Renal cortex interstitium (tissue), 11 donors: ENCODE data around the gene CERK. TPM values are rescaled to one million over a fixed set of nuclear protein-coding genes. Genes with fewer than 3 reads are reported as not detected.
"Not testable (repeated sequence)": the region's sequence is repeated elsewhere in the genome, so short reads cannot be mapped to it uniquely, and the experiment has no call there.

ENCODE experiments used
- DNase-seq, 11 donors: peaks; one replicate each; pipeline ENCODE4 v3.0.0-alpha.2; 2013; ENCODE audit warnings: low read depth in 9 of 11, low spot score in 4 of 11; ENCODE audit errors: extremely low read depth in 1 of 11
- polyA plus RNA-seq, 3 donors: library from polyadenylated mRNA; unstranded; fragments of 120-200 nt; gene quantifications; one replicate each; pipeline ENCODE4 v1.2.1, GENCODE V29; 2013; ENCODE audit not compliant: insufficient read length in 3 of 3

The CERK gene
- polyA plus RNA-seq, 3 donors: 47.2 to 56.6 (median 51.0) TPM

DNA sequence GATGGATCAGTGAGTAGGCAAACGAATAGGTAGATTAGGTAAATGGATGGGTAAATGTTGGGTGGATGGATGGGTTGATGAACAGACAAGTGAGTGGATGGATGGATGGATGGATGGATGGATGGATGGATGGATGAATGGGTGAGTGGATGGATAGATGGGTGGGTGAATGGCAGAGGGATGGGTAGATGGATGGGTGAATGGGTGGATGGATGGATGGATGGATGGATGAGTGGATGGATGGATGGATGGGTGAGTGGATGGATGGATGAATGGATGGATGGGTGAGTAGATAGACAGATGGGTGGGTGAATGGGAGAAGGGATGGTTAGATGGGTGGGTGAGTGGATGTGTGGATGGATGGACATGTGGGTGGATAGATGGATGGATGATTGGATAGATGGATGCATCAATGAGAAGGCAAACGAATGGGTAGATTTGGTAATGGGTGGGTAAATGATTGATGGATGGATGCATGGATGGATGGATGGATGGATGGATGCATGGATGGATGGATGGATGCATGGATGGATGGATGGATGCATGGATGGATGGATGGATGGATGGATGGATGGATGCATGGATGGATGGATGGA is 89.7 kb downstream of the CERK start:
- not testable (repeated sequence) for DNase-seq

GRCh38 chr22:46646531-46647215 is 91.4 kb downstream of the CERK start:
- no peak for DNase-seq

DNA sequence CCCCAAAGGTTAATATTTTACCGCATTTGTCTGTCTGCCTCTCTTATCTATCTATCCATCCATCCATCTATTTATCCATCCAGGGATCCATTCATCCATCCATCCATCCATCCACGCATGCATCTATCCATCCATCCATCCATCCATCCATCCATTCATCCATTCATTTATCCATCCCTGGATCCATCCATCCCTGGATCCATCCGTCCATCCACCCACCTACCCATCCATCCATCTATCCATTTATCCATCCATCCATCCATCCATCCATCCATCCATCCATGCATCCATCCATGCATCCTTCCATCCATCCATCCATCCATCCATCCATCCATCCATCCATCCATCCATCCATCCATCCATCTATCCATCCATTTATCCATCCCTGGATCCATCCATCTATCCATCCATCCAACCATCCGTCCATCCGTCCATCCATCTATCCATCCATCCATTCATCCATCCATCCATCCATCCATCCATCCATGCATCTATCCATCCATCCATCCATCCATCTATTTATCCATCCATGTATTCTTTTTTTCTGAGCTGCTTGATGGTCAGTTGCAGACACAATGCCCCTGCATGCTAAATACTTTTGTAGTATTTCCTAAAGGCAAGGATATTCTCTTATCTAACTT is 95.1 kb downstream of the CERK start:
- DNase-seq: not testable (repeated sequence)

DNA sequence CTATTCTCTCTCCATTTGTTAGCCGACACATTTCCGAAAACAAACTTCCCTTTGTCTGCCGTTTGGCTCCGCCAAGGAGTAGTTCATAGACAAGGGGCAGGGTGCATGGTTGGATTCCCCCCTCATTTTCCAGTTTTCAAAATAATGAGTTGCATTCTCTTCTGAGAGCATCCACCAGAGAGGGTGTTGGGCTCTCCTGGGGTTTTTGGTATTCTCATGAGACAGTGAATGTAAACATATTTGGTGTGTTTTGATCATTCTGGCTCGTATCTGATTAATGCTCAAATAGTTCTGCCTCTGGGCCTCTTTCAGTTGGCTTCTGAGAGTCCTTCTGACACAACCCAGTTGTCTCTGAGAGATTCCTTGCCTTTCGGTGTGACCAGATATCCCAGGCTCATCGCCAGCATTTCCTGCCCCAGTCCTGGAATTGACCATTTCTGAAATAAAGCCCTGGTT is 96.2 kb downstream of the CERK start:
- DNase-seq: no peak

GRCh38 chr22:46640293-46641055 is 97.6 kb downstream of the CERK start:
- DNase-seq: no peak

- no peak for DNase-seq
These were observed 98.2 kb downstream of the CERK start for GRCh38 chr22:46639843-46640242.

- no peak for DNase-seq
These were observed 99.2 kb downstream of the CERK start for GRCh38 chr22:46638601-46639431.

- no peak for DNase-seq
These were observed 100.1 kb downstream of the CERK start for GRCh38 chr22:46637711-46638600.

GRCh38 chr22:46636221-46637002 is 101.6 kb downstream of the CERK start:
- no peak for DNase-seq

DNA sequence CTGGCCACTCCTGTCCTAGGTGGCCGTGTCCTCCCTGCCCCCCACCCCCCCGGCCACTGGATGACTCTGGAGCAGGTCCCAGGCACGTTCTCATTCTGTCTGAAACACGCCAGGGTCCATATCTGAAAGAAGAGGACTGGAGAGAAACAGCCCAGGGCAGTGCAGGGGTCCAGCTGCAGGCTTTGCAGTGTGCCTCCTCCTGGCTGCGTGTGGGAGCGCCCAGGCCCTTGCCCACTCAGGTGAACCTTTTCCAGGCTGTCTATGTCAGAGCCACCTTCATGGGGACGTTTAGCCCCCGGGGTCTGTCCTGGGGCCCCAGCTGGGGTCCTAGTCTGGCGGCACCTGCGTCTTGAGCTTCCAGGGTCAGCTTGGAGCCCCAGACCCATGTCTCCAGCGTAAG is 102.3 kb downstream of the CERK start:
- DNase-seq: no peak

DNA sequence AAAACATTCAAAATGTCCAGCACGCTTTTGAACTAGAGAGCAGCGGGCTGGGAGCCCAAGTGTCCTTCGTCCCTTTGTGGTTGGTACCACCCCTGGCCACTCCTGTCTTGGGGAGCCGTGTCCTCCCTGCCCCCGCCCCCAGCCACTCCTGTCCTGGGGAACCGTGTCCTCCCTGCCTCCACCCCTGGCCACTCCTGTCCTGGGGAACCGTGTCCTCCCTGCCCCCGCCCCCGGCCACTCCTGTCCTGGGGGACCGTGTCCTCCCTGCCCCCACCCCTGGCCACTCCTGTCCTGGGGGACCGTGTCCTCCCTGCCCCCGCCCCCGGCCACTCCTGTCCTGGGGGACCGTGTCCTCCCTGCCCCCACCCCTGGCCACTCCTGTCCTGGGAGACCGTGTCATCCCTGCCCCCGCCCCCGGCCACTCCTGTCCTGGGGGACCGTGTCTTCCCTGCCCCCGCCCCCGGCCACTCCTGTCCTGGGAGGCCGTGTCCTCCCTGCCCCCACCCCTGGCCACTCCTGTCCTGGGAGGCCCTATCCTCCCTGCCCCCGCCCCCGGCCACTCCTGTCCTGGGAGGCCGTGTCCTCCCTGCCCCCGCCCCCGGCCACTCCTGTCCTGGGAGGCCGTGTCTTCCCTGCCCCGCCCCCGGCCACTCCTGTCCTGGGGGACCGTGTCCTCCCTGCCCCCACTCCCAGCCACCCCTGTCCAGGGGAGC is 102.9 kb downstream of the CERK start:
- DNase-seq: peak in 1 of 11 donors; percentile 79

Other genes with a start within 250 kb of the CERK start
- gene CELSR1, start 200.6 kb downstream of the CERK start, polyA plus RNA-seq: 10 to 100 TPM; 24.4 to 31.0 (median 26.7) TPM
- gene GRAMD4, start 117.9 kb downstream of the CERK start, polyA plus RNA-seq: 10 to 100 TPM; 18.9 to 21.5 (median 21.4) TPM
- gene TBC1D22A, start 24.4 kb upstream of the CERK start, polyA plus RNA-seq: 10 to 100 TPM; 16.1 to 19.0 (median 19.0) TPM